RWPE2 (cell line): ENCODE measurements around the gene TRIP4.

ENCODE experiments used
- ATAC-seq: fragments of 200-7000 bp; cut with Tn5 transposase; 3 replicates; pipeline ENCODE4 v1.9.1; 2021; ENCODE audit warnings: low read depth
- DNase-seq: peaks from one replicate; pipeline ENCODE4 v3.0.0-alpha.2; 2020; ENCODE audit warnings: low spot score
- H3K27ac ChIP-seq: fragments of 450-650 bp; 2 replicates; pipeline ENCODE4 v1.5.1; 2017; ENCODE audit warnings: mild to moderate bottlenecking; ENCODE audit not compliant: poor library complexity, severe bottlenecking
- H3K27me3 ChIP-seq: fragments of 250-450 bp; sonication (Bioruptor Pico); 2 replicates; pipeline ENCODE4 v1.5.1; 2021; ENCODE audit warnings: mild to moderate bottlenecking, moderate library complexity; ENCODE audit not compliant: insufficient read depth, poor library complexity, severe bottlenecking
- H3K36me3 ChIP-seq: fragments of 250-450 bp; sonication (Bioruptor Pico); 2 replicates; pipeline ENCODE4 v1.5.1; 2020; ENCODE audit warnings: low read depth, mild to moderate bottlenecking, moderate library complexity
- H3K4me1 ChIP-seq: fragments of 250-450 bp; sonication (Bioruptor Pico); 2 replicates; pipeline ENCODE4 v1.5.1; 2021; ENCODE audit warnings: mild to moderate bottlenecking, moderate library complexity; ENCODE audit not compliant: insufficient read depth, poor library complexity, severe bottlenecking
- H3K4me3 ChIP-seq: fragments of 250-450 bp; sonication (Bioruptor Pico); 2 replicates; pipeline ENCODE4 v1.5.1; 2021; ENCODE audit warnings: mild to moderate bottlenecking, moderate library complexity; ENCODE audit not compliant: severe bottlenecking
- H3K9me3 ChIP-seq: fragments of 250-450 bp; sonication (Bioruptor Pico); 2 replicates; pipeline ENCODE4 v1.5.1; 2021; ENCODE audit warnings: mild to moderate bottlenecking, moderate library complexity; ENCODE audit not compliant: severe bottlenecking
- CTCF ChIP-seq: fragments of 450-650 bp; IDR thresholded peaks from one replicate; pipeline ENCODE4 v1.5.1; 2017; ENCODE audit warnings: mild to moderate bottlenecking, moderate library complexity; ENCODE audit not compliant: poor library complexity, severe bottlenecking

TRIP4 gene

GRCh38 chr15:64423970-64424369 lies 36.3 kb downstream of the TRIP4 start:
- Histone ChIP-seq H3K36me3 (peaks cover 85% of the 10 kb centered on the region), H3K4me1 (no peaks in the 10 kb centered on the region), H3K27me3 (no peaks in the 10 kb centered on the region), H3K4me3 (no peak overlapping the region), H3K27ac (no peak overlapping the region), H3K9me3 (no peaks in the 10 kb centered on the region)
- no peak for TF ChIP-seq CTCF
- DNase-seq = no peak
- no peak for ATAC-seq

- Histone ChIP-seq H3K4me1 (no peaks in the 10 kb centered on the region), H3K36me3 (peaks cover 85% of the 10 kb centered on the region), H3K27ac (no peak overlapping the region), H3K9me3 (no peaks in the 10 kb centered on the region), H3K4me3 (no peak overlapping the region), H3K27me3 (no peaks in the 10 kb centered on the region)
- ATAC-seq (no peak), DNase-seq (no peak)
- no peak for TF ChIP-seq CTCF
These were observed 37.6 kb downstream of the TRIP4 start for GRCh38 chr15:64425221-64425620.

- H3K4me1 ChIP-seq = no peaks in the 10 kb centered on the region
- ATAC-seq (peak; percentile 49; the same call in 2 of the 3 replicates), DNase-seq (no peak)
- H3K9me3 ChIP-seq = no peaks in the 10 kb centered on the region
- peak; percentile 76 for TF ChIP-seq CTCF
- no peak overlapping the region for H3K4me3 ChIP-seq
- no peak overlapping the region for H3K27ac ChIP-seq
- H3K36me3 ChIP-seq = peaks cover 76% of the 10 kb centered on the region
- no peaks in the 10 kb centered on the region for H3K27me3 ChIP-seq
These were observed 39.3 kb downstream of the TRIP4 start for GRCh38 chr15:64426845-64427465.

- H3K4me1 ChIP-seq = no peaks in the 10 kb centered on the region
- H3K4me3 ChIP-seq = no peak overlapping the region
- H3K9me3 ChIP-seq = no peaks in the 10 kb centered on the region
- DNase-seq = no peak
- H3K27ac ChIP-seq = no peak overlapping the region
- ATAC-seq = no peak
- H3K36me3 ChIP-seq = peaks cover 70% of the 10 kb centered on the region
- no peak for TF ChIP-seq CTCF
- no peaks in the 10 kb centered on the region for H3K27me3 ChIP-seq
These were observed 41.8 kb downstream of the TRIP4 start for GRCh38 chr15:64429448-64429847.

GRCh38 chr15:64430000-64430735 lies 42.5 kb downstream of the TRIP4 start:
- no peak for ATAC-seq
- H3K4me1 ChIP-seq = no peaks in the 10 kb centered on the region
- no peaks in the 10 kb centered on the region for H3K27me3 ChIP-seq
- H3K4me3 ChIP-seq = no peak overlapping the region
- peaks cover 66% of the 10 kb centered on the region for H3K36me3 ChIP-seq
- H3K27ac ChIP-seq = no peak overlapping the region
- no peak for DNase-seq
- no peak for TF ChIP-seq CTCF
- H3K9me3 ChIP-seq = no peaks in the 10 kb centered on the region
